Bronchus fibroblast of lung (primary cell): ENCODE data around the gene RNF130. TPM values are rescaled to one million over a fixed set of nuclear protein-coding genes. Genes with fewer than 3 reads are reported as not detected.

ENCODE experiments used
- total RNA-seq: library from RNA; depleted of rRNA; stranded (reverse); fragments of >200 nt; gene quantifications from 2 replicates; pipeline ENCODE4 v1.2.3, GENCODE V29; 2015

Gene RNF130, protein sequence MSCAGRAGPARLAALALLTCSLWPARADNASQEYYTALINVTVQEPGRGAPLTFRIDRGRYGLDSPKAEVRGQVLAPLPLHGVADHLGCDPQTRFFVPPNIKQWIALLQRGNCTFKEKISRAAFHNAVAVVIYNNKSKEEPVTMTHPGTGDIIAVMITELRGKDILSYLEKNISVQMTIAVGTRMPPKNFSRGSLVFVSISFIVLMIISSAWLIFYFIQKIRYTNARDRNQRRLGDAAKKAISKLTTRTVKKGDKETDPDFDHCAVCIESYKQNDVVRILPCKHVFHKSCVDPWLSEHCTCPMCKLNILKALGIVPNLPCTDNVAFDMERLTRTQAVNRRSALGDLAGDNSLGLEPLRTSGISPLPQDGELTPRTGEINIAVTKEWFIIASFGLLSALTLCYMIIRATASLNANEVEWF
- 28.4 and 28.5 TPM in 2 replicates for total RNA-seq

DNA sequence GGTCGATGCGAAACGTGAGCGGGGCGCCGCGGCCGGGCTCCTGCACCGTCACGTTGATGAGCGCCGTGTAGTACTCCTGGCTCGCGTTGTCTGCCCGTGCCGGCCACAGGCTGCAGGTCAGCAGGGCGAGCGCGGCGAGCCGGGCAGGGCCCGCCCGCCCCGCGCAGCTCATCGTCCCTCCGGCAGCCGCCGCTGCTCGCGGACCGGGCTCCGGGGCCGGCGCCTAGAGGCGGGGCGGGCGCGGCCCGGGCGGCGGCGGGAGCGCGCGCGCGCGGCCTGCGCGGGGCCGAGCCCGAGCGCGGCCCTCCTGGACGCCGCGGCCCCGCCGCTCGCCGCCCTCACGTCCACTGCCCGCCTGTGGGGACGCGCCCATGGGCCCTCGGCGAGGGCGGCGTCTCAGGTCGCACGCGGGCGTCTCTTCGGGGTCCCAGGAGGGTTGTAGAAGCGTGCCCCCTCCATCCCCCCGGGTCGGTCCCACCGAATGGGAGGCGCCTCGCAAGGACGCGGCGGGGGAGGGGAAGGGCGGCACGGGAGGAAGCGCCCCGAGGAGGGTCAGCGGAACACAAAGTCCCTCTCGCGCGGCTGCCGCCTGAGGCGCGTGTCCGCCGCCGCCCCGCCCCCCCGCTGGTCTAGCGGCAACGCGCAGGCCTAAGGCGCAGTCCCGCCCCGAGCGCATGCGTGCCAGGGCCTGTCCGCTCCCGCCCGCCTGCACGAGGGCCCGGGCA is at the start of gene RNF130:
RNF130 (minus strand) TSS at position 229 of the 725 bp plus-strand sequence; CDS start at position 172, 57 bp downstream.

DNA sequence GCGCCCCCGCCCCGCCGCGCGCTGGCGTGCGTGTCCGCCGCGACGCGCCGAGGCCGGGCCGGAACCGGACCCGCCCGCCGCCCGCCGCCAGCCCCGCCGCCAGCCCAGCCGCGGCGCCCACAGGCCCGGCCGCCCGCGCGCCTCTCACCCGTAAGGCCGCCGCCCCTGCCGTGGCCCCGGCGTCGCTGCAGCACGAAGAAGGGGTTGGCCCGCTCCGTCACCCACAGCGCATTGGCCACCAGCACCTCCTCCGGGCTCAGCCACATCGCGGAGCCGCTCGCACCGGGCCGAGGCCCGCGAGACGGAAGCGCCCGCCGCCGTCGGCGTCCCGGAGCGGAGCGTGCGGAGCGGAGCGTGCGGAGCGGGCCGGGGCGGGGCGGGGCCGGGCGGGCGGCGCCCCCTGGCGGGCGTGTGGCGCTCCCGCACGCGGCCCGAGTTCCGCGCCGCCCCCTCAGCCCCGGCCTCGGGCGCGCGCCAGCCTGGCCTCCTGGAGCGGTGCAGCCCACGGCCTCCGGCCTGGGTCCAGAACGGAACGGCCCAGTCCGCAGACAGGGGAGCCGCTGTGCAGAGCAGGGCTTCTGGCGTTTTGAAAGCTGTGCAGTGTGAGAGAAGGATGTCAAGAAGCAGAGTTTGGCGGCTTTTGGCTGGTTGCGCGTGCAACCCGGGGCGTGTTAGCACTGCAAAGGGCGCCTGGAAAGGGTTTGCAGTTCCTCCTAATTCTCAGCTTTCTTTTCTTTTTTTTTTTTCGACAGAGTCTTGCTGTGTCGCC is 163.8 kb downstream of the RNF130 start, which contains the start of gene TBC1D9B:
TBC1D9B (minus strand) TSS at position 342 of the 769 bp plus-strand sequence; CDS start at position 266, 76 bp downstream.

Other genes with a start within 250 kb of the RNF130 start
- 10.6 and 18.0 TPM in 2 replicates for gene MRNIP, start 212.9 kb downstream of the RNF130 start, total RNA-seq
- gene TBC1D9B, start 163.9 kb downstream of the RNF130 start, total RNA-seq = 31.6 and 34.5 TPM in 2 replicates
- not detected in 2 replicates for gene RASGEF1C, start 137.5 kb upstream of the RNF130 start, total RNA-seq
- gene MAPK9, start 220.3 kb upstream of the RNF130 start, total RNA-seq = 15.2 and 15.8 TPM in 2 replicates